GM19043 (cell line): ENCODE measurements around the gene GRP.

Experiments
- ATAC-seq: cut with Tn5 transposase; IDR thresholded peaks from one replicate; pipeline ENCODE4 v1.9.1; 2021; ENCODE audit warnings: low read depth; ENCODE audit not compliant: unreplicated experiment

GRP gene

GRCh38 chr18:59266886-59267502 lies 47.0 kb downstream of the GRP start:
- no peak for ATAC-seq

GRCh38 chr18:59267503-59268126 lies 47.7 kb downstream of the GRP start:
- ATAC-seq = no peak

- ATAC-seq = no peak
Measured at GRCh38 chr18:59268127-59268720, 48.3 kb downstream of the GRP start.

- ATAC-seq = no peak
Measured at GRCh38 chr18:59268721-59269562, 49.0 kb downstream of the GRP start.

GRCh38 chr18:59269563-59270119 lies 49.7 kb downstream of the GRP start:
- ATAC-seq = no peak

GRCh38 chr18:59270689-59271257 lies 50.8 kb downstream of the GRP start:
- no peak for ATAC-seq

- ATAC-seq = no peak
Measured at GRCh38 chr18:59271606-59272220, 51.8 kb downstream of the GRP start.

GRCh38 chr18:59272221-59272888 lies 52.4 kb downstream of the GRP start:
- ATAC-seq = no peak

- no peak for ATAC-seq
Measured at GRCh38 chr18:59272891-59273758, 53.2 kb downstream of the GRP start, which contains the start of gene RAX. Gene RAX (minus strand): TSS chr18:59273454. CDS start chr18:59273206, 248 bp downstream.

- no peak for ATAC-seq
Measured at GRCh38 chr18:59273759-59274532, 54.0 kb downstream of the GRP start.

GRCh38 chr18:59274533-59274928 lies 54.6 kb downstream of the GRP start:
- no peak for ATAC-seq

- ATAC-seq = no peak
Measured at GRCh38 chr18:59275406-59275949, 55.5 kb downstream of the GRP start.

GRCh38 chr18:59276047-59276446 lies 56.1 kb downstream of the GRP start:
- ATAC-seq = no peak

- no peak for ATAC-seq
Measured at GRCh38 chr18:59278793-59279192, 58.8 kb downstream of the GRP start.

- no peak for ATAC-seq
Measured at GRCh38 chr18:59279193-59279592, 59.2 kb downstream of the GRP start.

- ATAC-seq = no peak
Measured at GRCh38 chr18:59279722-59280121, 59.8 kb downstream of the GRP start.
